K562 (cell line): ENCODE data around the gene ZKSCAN4. TPM values are rescaled to one million over a fixed set of nuclear protein-coding genes. Genes with fewer than 3 reads are reported as not detected.
A peak's percentile ranks its signal among the peaks of the same experiment; 100 is the strongest.

ENCODE experiments used
- BDP1 ChIP-seq: IDR thresholded peaks from 3 replicates; pipeline ENCODE4 v1.6.1; 2011; ENCODE audit not compliant: insufficient read length, insufficient read depth
- BRCA1 ChIP-seq, 2 experiments: fragments of 450-650 bp in 1 of 2; sonication (generic) in 1 of 2; formaldehyde crosslinking in 1 of 2; IDR thresholded peaks; 2 replicates each; pipeline versions ENCODE4 v1.5.0 to v1.6.1; 2017 to 2020; ENCODE audit warnings: mild to moderate bottlenecking in 1 of 2, missing genetic modification reagents in 1 of 2
- ESRRB ChIP-seq: fragments of 250-450 bp; sonication (Bioruptor Pico); IDR thresholded peaks from 2 replicates; pipeline ENCODE4 v1.5.0; 2020; ENCODE audit warnings: mild to moderate bottlenecking, moderate library complexity, borderline replicate concordance
- GABPB2 ChIP-seq: fragments of 250-450 bp; sonication (Bioruptor Pico); conservative IDR thresholded peaks from 2 replicates; pipeline ENCODE4 v1.5.1; 2021; ENCODE audit warnings: mild to moderate bottlenecking
- HMG20B ChIP-seq: fragments of 250-450 bp; sonication (Bioruptor Pico); IDR thresholded peaks from 2 replicates; pipeline ENCODE4 v1.5.0; 2021; ENCODE audit warnings: mild to moderate bottlenecking
- MIER1 ChIP-seq: fragments of 450-650 bp; IDR thresholded peaks from 2 replicates; pipeline ENCODE4 v1.6.1; 2016; ENCODE audit warnings: antibody characterized with exemption, mild to moderate bottlenecking, low read depth
- NFXL1 ChIP-seq: fragments of 450-650 bp; formaldehyde crosslinking; IDR thresholded peaks from 2 replicates; pipeline ENCODE4 v1.4.0; 2021; ENCODE audit warnings: mild to moderate bottlenecking
- NFYB ChIP-seq: IDR thresholded peaks from 2 replicates; pipeline ENCODE4 v1.6.1; 2011; ENCODE audit warnings: mild to moderate bottlenecking, moderate library complexity; ENCODE audit not compliant: insufficient read length; ENCODE audit errors: extremely low read depth
- POLR3G ChIP-seq: IDR thresholded peaks from 2 replicates; pipeline ENCODE4 v1.6.1; 2011; ENCODE audit not compliant: insufficient read length, insufficient replicate concordance; ENCODE audit errors: extremely low read depth
- SAFB ChIP-seq: fragments of 200-400 bp; formaldehyde crosslinking; IDR thresholded peaks from 2 replicates; pipeline ENCODE4 v1.6.1; 2017; ENCODE audit warnings: low read depth, low read length, borderline replicate concordance
- SMARCA5 ChIP-seq: fragments of 450-650 bp; IDR thresholded peaks from 2 replicates; pipeline ENCODE4 v1.6.1; 2016
- TAF9B ChIP-seq: fragments of 450-650 bp; IDR thresholded peaks from 2 replicates; pipeline ENCODE4 v1.6.1; 2018; ENCODE audit warnings: mild to moderate bottlenecking; ENCODE audit not compliant: partially characterized antibody
- ZBTB17 ChIP-seq: fragments of 450-650 bp; formaldehyde crosslinking; IDR thresholded peaks from 2 replicates; pipeline ENCODE4 v1.4.0; 2020; ENCODE audit warnings: mild to moderate bottlenecking
- ZKSCAN3 ChIP-seq: fragments of 250-450 bp; sonication (Bioruptor Pico); IDR thresholded peaks from 2 replicates; pipeline ENCODE4 v1.4.0; 2020
- ZNF668 ChIP-seq: fragments of 250-450 bp; sonication (Bioruptor Pico); IDR thresholded peaks from 2 replicates; pipeline ENCODE4 v1.8.0; 2022; ENCODE audit warnings: mild to moderate bottlenecking, inconsistent platforms
- ZSCAN29 ChIP-seq: fragments of 450-650 bp; IDR thresholded peaks from 2 replicates; pipeline ENCODE4 v1.6.1; 2017
- polyA plus RNA-seq, 8 experiments: library from polyadenylated mRNA; depleted of rRNA in 4 of 8; stranded (reverse) in 5 of 8; unstranded in 3 of 8; fragments of >200 nt; fragmentation: Nextera tagmentation in 2 of 8; fragmentation: Illumina TruSeq in 1 of 8; extraction: Ambion mirVana in 2 of 8; extraction: Trizol in 1 of 8; gene quantifications; 2 replicates each; pipeline versions ENCODE4 v1.2.1 to v1.2.3, GENCODE V29; 2011 to 2014; ENCODE audit warnings: inconsistent platforms in 1 of 8, missing spikeins in 1 of 8
- total RNA-seq, 7 experiments: library from RNA; depleted of rRNA in 6 of 7; stranded (reverse); fragments of >200 nt in 6 of 7; fragmentation: Illumina TruSeq in 2 of 7; extraction: Trizol in 2 of 7; gene quantifications; 2 replicates each; pipeline versions ENCODE4 v1.2.1 to v1.2.3, GENCODE V29; 2011 to 2021; ENCODE audit warnings: low replicate concordance in 1 of 7
- TF ChIP-seq, protein P1 (sequence below): fragments of 150-350 bp; conservative IDR thresholded peaks from 2 replicates; pipeline ENCODE4 v1.6.1; 2014; ENCODE audit warnings: low read length
- TF ChIP-seq, protein P2 (sequence below): IDR thresholded peaks from 2 replicates; pipeline ENCODE4 v1.6.1; 2011; ENCODE audit not compliant: insufficient read length; ENCODE audit errors: extremely low read depth
- TF ChIP-seq, protein P3 (sequence below): fragments of 450-650 bp; conservative IDR thresholded peaks from 2 replicates; pipeline ENCODE4 v1.6.1; 2016; ENCODE audit warnings: missing genetic modification characterization, low read depth, mild to moderate bottlenecking, missing compliant biosample characterization, moderate library complexity
- TF ChIP-seq, protein P4 (sequence below), 2 experiments: IDR thresholded peaks; 2 replicates each; pipeline ENCODE4 v1.6.1; 2012; ENCODE audit warnings: improper control_type of control experiment in 2 of 2, low read depth in 2 of 2, low read length in 2 of 2, borderline replicate concordance in 1 of 2

Gene ZKSCAN4
- total and polyA plus RNA-seq, 9 of the 15 experiments (the other 6 are each of a cell fraction or from before 2014, with no cell fraction given), result 1.2 to 5.3 (median 4.7) TPM

DNA sequence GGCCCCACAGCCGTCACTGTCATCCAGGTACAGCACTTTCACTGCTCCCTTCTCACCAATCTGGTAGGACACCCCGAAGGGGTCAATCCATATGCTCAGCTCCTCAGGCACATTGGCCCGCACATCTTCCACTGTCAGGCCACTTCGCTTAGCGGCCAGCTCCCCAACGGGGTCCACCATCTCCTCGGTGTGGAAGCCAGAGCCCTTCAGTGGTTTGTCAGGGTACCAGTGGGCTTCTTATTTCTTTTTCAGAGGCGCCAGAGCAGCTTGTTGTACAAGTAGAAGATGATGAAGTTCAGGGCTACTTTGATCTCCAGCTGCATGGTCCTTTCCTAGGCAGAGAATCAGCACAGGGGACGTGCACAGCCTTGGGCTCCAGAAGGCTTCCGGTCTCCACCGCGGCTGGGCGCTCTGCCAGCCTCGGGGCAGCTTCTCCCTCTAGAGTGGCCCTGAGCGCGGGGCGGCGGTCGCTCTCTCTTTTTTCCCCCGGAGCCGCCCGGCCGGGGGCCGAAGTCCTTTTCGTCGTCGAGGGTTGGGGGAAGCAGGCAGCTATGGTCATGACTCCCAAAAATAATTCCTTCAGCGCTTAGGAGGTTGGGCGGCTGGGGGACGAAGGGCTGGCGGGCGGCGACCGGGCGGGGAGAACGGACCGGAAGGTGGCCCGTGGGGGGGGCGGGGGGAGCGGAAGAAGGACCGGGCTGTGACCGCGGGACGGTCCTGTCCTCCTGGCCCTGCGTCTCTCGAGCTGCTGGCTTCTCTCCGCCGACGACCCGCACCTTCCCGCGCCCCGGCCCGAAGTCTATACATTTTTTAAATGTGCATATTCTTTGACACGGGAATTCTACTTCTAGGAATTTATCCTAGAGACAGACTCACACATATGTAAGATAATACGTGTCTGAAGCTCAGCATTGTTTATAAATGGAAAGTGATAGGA lies 33.5 kb downstream of the ZKSCAN4 start (continued):
- TF ChIP-seq, protein P1, sequence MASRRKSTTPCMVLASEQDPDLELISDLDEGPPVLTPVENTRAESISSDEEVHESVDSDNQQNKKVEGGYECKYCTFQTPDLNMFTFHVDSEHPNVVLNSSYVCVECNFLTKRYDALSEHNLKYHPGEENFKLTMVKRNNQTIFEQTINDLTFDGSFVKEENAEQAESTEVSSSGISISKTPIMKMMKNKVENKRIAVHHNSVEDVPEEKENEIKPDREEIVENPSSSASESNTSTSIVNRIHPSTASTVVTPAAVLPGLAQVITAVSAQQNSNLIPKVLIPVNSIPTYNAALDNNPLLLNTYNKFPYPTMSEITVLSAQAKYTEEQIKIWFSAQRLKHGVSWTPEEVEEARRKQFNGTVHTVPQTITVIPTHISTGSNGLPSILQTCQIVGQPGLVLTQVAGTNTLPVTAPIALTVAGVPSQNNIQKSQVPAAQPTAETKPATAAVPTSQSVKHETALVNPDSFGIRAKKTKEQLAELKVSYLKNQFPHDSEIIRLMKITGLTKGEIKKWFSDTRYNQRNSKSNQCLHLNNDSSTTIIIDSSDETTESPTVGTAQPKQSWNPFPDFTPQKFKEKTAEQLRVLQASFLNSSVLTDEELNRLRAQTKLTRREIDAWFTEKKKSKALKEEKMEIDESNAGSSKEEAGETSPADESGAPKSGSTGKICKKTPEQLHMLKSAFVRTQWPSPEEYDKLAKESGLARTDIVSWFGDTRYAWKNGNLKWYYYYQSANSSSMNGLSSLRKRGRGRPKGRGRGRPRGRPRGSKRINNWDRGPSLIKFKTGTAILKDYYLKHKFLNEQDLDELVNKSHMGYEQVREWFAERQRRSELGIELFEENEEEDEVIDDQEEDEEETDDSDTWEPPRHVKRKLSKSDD, result no peak
- TF ChIP-seq SAFB (no peak), NFXL1 (CRISPR knock-in tag) (no peak), BDP1 (no peak), HMG20B (CRISPR knock-in tag) (no peak), ZSCAN29 (no peak), MIER1 (no peak), ZBTB17 (no peak), ZNF668 (CRISPR knock-in tag) (no peak), ESRRB (CRISPR knock-in tag) (no peak), POLR3G (no peak), ZKSCAN3 (CRISPR knock-in tag) (no peak), TAF9B (peak; percentile 79), NFYB (no peak), GABPB2 (CRISPR knock-in tag) (no peak), BRCA1 (IDR thresholded peaks at IDR 0.05) (no peak), BRCA1 (CRISPR knock-in tag; IDR thresholded peaks at IDR 0.05) (no peak), SMARCA5 (no peak)
- TF ChIP-seq, protein P2, sequence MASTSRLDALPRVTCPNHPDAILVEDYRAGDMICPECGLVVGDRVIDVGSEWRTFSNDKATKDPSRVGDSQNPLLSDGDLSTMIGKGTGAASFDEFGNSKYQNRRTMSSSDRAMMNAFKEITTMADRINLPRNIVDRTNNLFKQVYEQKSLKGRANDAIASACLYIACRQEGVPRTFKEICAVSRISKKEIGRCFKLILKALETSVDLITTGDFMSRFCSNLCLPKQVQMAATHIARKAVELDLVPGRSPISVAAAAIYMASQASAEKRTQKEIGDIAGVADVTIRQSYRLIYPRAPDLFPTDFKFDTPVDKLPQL, result no peak
- TF ChIP-seq, protein P3, sequence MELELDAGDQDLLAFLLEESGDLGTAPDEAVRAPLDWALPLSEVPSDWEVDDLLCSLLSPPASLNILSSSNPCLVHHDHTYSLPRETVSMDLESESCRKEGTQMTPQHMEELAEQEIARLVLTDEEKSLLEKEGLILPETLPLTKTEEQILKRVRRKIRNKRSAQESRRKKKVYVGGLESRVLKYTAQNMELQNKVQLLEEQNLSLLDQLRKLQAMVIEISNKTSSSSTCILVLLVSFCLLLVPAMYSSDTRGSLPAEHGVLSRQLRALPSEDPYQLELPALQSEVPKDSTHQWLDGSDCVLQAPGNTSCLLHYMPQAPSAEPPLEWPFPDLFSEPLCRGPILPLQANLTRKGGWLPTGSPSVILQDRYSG (tag), result no peak
- TF ChIP-seq, protein P4, sequence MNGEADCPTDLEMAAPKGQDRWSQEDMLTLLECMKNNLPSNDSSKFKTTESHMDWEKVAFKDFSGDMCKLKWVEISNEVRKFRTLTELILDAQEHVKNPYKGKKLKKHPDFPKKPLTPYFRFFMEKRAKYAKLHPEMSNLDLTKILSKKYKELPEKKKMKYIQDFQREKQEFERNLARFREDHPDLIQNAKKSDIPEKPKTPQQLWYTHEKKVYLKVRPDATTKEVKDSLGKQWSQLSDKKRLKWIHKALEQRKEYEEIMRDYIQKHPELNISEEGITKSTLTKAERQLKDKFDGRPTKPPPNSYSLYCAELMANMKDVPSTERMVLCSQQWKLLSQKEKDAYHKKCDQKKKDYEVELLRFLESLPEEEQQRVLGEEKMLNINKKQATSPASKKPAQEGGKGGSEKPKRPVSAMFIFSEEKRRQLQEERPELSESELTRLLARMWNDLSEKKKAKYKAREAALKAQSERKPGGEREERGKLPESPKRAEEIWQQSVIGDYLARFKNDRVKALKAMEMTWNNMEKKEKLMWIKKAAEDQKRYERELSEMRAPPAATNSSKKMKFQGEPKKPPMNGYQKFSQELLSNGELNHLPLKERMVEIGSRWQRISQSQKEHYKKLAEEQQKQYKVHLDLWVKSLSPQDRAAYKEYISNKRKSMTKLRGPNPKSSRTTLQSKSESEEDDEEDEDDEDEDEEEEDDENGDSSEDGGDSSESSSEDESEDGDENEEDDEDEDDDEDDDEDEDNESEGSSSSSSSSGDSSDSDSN (IDR thresholded peaks at IDR 0.05; ENCODE audit: borderline replicate concordance in 1 of 2, low read depth in 2 of 2, low read length in 2 of 2), result peak; percentile 46 to 77; a peak in 3 of 4 replicates
